Heart left ventricle (tissue), 13 donors: ENCODE results near the gene NCAM1.

Source experiments
- POLR2A ChIP-seq, 2 donors: fragments of 450-650 bp; IDR thresholded peaks; one replicate each; pipeline ENCODE4 v1.6.1; 2017; ENCODE audit warnings: antibody characterized with exemption in 2 of 2, mild to moderate bottlenecking in 2 of 2, moderate library complexity in 2 of 2
- TF ChIP-seq, protein P1 (sequence below), 12 donors: fragments of 200-600 bp; sonication (generic) in 4 of 12; IDR thresholded peaks; one replicate each; pipeline versions ENCODE4 v1.5.0 to v1.8.0; 2018 to 2022; ENCODE audit warnings: antibody characterized with exemption in 12 of 12, mild to moderate bottlenecking in 5 of 12
- donor health status: ischemic (EF 13 %, LVEDD 7.1; RV severe dilation, severe dysfunction).
- donor health status: DM: no; HTN: yes; CAD: no.
- donor health status: DM: no; HTN: no; CAD: no.
- donor health status: ischemic (EF 25% LVEDD 6.9; RV normal size, moderate dysfunction).
- donor health status: ischemic (EF 25% LVEDD 5.7; RV mildly dilated, moderate dysfunction).
- donor health status: ischemic (EF 35%, LVEDD 5.7; RV mildly dilated, moderate dysfunction).
- donor health status: nonischemic (EF 11% LVEDD 7.7; RV severe dilation, severe dysfunction).
- donor health status: DM: yes; HTN: yes; CAD: no.
- donor health status: PGD.
- donor health status: ischemic (EF 29% LVEDD 5.4; RV normal size, mild dysfunction).
- donor health status: nonischemic (EF 23%, LVEDD 6.1; RV moderate dilation, normal function).

DNA sequence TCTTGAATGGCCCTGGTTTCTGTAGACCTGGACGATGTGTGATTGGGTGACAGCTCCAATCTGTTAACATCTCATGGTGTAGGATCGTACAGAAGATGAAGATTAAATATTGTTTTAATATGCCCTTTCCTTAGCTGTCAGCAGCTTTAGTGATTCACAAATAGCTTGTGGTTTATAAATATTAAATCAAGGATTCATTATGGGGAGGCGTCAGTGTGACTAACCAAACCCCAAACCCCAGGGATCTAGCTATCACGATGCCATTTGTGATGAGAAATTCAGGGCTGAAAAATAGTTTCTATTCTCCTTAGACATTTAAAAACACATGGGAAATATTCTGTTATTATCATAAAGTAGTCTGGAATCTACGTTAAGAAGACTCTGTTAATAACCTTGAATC lies 73.4 kb downstream of the NCAM1 start:
- TF ChIP-seq POLR2A (IDR thresholded peaks at IDR 0.05) = no peak
- TF ChIP-seq, protein P1, sequence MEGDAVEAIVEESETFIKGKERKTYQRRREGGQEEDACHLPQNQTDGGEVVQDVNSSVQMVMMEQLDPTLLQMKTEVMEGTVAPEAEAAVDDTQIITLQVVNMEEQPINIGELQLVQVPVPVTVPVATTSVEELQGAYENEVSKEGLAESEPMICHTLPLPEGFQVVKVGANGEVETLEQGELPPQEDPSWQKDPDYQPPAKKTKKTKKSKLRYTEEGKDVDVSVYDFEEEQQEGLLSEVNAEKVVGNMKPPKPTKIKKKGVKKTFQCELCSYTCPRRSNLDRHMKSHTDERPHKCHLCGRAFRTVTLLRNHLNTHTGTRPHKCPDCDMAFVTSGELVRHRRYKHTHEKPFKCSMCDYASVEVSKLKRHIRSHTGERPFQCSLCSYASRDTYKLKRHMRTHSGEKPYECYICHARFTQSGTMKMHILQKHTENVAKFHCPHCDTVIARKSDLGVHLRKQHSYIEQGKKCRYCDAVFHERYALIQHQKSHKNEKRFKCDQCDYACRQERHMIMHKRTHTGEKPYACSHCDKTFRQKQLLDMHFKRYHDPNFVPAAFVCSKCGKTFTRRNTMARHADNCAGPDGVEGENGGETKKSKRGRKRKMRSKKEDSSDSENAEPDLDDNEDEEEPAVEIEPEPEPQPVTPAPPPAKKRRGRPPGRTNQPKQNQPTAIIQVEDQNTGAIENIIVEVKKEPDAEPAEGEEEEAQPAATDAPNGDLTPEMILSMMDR (IDR thresholded peaks at IDR 0.05) = no peak
